Activated T-helper 1 cell treated with Interleukin-2 at 50 U/mL for 16 hours (primary cell): ENCODE measurements around the gene CYB5R4.

ENCODE experiments used
- DNase-seq: peaks from one replicate; pipeline ENCODE4 v3.0.0-alpha.2; 2020; ENCODE audit warnings: low read depth

CYB5R4 gene

DNA sequence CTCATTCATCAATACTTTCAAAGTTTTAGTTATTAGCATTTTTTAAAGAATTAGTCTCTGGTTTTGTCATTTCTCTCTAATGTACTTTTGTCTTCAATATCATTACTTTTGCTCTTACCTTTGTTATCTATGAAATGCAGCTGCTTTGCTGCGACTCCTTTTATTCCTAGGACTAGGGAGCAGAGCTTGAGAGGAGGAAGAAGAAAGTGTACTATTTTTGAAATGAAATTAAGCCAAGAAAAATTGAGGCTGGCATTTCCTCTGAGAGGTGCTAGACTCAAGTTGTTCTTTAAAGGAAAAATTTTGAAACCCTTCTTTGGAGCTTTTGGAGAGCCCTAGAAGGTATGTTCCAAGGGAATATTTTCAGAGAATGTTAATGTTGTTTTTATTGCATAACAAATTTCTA, 125.8 kb downstream of the CYB5R4 start:
- DNase-seq: no peak

GRCh38 chr6:83985715-83986114, 126.2 kb downstream of the CYB5R4 start:
- no peak for DNase-seq

GRCh38 chr6:83998021-83998584, 138.6 kb downstream of the CYB5R4 start:
- DNase-seq: no peak

- no peak for DNase-seq
Observed at GRCh38 chr6:84001119-84001518, 141.6 kb downstream of the CYB5R4 start.

DNA sequence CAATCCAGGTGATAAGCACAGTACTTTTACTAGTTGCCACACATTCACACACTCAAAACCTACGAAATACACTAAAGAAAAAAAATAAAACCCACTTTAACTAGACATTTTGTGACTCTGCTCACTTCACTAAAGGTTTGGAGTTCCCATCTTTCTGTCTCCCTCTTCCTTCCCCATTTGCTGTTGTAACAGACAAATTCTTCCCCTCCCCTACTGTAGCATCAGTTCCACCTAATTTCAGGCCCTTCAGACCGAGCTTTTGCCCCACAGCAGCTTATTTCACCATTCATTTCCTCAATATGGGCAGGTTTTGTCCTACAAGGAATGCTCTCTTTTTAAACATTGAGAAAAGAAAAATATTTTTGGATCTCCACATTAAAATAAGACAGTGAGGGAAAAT, 142.7 kb downstream of the CYB5R4 start:
- DNase-seq: no peak

- no peak for DNase-seq
Observed at GRCh38 chr6:84003131-84003530, 143.6 kb downstream of the CYB5R4 start.

- no peak for DNase-seq
Observed at GRCh38 chr6:84003654-84004053, 144.2 kb downstream of the CYB5R4 start.

DNA sequence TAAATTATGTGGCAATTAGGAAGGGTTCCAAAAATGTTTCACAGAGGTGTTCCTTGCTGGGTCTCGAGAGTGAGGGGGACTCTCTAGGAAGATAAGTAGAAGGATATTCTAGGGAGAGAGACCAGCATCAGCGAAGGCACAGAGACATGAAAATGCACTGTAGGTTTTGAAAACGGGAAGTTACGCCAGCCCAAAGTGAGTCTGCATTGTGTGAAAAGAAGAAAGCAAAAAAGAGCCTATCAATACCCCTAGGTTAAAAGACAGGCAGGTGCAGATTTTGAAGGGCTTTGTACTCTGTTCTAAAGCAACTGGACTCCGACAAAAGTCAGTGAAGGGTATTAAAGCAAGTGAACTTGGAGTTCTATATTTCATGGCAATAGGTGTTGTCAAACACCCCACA, 148.4 kb downstream of the CYB5R4 start:
- DNase-seq: no peak

DNA sequence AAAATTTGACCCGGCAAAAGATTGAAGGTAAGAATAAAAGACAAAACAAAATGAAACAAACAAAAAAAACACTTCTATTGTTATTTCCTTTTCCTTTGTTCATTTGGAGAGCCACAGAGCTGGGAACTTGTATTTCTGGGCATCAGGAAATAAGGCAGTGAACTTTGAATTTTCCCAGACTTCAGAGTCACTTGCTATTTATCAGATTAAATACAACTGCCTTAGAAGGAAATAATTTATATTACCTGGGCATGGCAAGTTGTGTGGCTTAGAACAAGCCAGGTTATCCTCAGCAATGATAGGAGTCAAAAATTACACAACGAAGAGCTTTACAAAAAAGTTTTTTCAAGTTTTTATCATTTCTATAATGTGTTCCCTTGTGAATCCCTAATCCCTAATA, 153.9 kb downstream of the CYB5R4 start:
- DNase-seq: no peak

DNA sequence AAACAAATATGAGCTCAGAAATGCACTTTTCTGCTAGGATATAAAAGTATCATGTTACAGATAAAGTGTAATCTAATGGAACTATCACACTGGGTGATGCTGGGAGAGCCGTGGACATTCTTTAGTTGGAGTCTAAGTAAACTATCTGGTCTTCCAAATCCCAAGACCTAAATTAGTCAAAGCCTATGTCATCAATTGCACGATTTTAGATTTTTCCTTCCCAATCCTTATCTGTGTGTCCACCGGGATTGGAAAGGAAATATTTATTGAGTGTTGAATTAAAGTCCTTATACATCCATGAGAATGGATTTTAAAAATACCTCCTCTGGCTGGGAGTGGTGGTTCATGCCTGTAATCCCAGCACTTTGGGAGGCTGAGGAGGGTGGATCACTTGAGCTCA, 154.4 kb downstream of the CYB5R4 start:
- DNase-seq: no peak

DNA sequence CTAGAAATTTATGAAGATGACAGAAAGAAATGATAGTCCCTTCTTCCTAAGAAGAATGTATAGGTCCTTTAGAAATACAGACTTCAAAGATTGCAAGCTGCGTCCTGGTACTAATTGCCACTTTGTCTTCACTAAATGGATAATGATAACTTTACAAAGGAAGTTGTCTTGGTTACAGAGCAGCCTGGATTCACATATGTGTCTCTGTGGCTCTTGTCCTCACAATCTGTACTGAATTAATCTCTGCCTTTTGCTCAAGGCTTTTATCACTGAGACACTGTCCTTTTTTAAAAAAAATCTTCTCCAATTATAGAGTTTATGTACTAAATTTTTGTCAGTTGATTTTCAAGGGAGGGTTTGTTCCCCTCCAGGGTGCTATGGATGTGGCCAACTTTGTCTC, 156.5 kb downstream of the CYB5R4 start:
- no peak for DNase-seq
